Thyroid gland (tissue), 4 donors: Measurements from ENCODE around the gene TXN2. TPM values are rescaled to one million over a fixed set of nuclear protein-coding genes. Genes with fewer than 3 reads are reported as not detected.

Source experiments
- DNase-seq, 2 donors: peaks; one replicate each; pipeline ENCODE4 v3.0.0-alpha.2; 2019
- H3K27ac ChIP-seq, 3 donors: fragments of 200-600 bp; sonication (generic); 1 replicate in 2 of 3; 2 replicates in 1 of 3; pipeline ENCODE4 v1.5.1; 2016 to 2019; ENCODE audit warnings: mild to moderate bottlenecking in 1 of 3, moderate library complexity in 1 of 3
- H3K27me3 ChIP-seq: fragments of 200-600 bp; sonication (generic); one replicate; pipeline ENCODE4 v1.5.1; 2019
- H3K36me3 ChIP-seq, 2 donors: fragments of 200-600 bp; sonication (generic); one replicate each; pipeline ENCODE4 v1.5.1; 2016 to 2019
- H3K4me1 ChIP-seq, 2 donors: fragments of 200-600 bp; sonication (generic); one replicate each; pipeline ENCODE4 v1.5.1; 2017 to 2019
- H3K4me3 ChIP-seq, 3 donors: fragments of 200-600 bp; sonication (generic); replicated peaks in 1 of 3; 1 replicate in 2 of 3; 2 replicates in 1 of 3; pipeline ENCODE4 v1.5.1; 2016; ENCODE audit warnings: mild to moderate bottlenecking in 1 of 3
- H3K9me3 ChIP-seq: fragments of 200-600 bp; sonication (generic); one replicate; pipeline ENCODE4 v1.5.1; 2017
- CTCF ChIP-seq, 6 experiments: fragments of 200-600 bp in 3 of 6; fragments of 450-650 bp in 3 of 6; sonication (generic) in 3 of 6; IDR thresholded peaks; one replicate each; pipeline ENCODE4 v1.5.1; 2016 to 2019; ENCODE audit warnings: antibody characterized with exemption in 6 of 6, mild to moderate bottlenecking in 2 of 6, inconsistent platforms in 1 of 6, moderate library complexity in 1 of 6
- POLR2A ChIP-seq, 2 donors: fragments of 450-650 bp; IDR thresholded peaks; one replicate each; pipeline ENCODE4 v1.6.1; 2017; ENCODE audit warnings: antibody characterized with exemption in 2 of 2, mild to moderate bottlenecking in 2 of 2, moderate library complexity in 1 of 2
- WGBS, 2 donors: methylation state at CpG; one replicate each; pipeline ENCODE4 v1.1.5; 2017; 5-methylcytosine and 5-hydroxymethylcytosine counted together
- intact Hi-C: fragments of 100-400 bp; cut with DNase I; formaldehyde crosslinking; loops from one replicate; pipeline ENCODE4 v1.15.1; 2023
- total RNA-seq, 4 donors: library from RNA; depleted of rRNA; stranded (reverse); fragments of >200 nt; gene quantifications; one replicate each; pipeline ENCODE4 v1.2.3, GENCODE V29; 2016

Gene TXN2
- total RNA-seq, 4 donors from 2014 or later = 56.7 to 115 (median 75.6) TPM

DNA sequence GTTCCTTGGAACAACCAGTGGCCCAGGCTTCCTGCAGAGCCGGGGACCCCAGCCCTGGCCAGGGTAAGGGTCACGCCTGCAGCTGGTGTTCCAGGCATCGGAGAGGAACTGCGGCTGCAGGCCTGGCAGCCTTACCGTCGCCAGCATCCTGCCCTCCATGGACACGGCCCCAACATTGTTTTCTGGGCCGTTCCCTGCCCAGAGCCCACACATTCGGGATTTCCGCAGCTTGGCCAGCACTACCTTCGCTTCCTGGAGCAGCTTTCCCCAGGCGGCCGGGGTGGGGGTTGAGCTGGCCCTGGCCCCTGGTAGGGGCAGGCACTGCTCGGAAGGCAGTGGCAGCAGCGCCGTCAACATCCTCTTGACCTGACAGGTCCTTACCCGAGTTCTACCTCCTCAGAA lies 17.7 kb downstream of the TXN2 start:
- Histone ChIP-seq H3K9me3 (no peaks in the 10 kb centered on the region), H3K27me3 (no peaks in the 10 kb centered on the region), H3K36me3 (no peaks in the 10 kb centered on the region), H3K27ac (peak overlapping the region; percentile 81 to 92 (median 91)), H3K4me3 (no peak overlapping the region), H3K4me1 (peaks cover 31 to 61% of the 10 kb centered on the region in 2 donors)
- intact Hi-C loops = no loop called here
- peak in 1 of 2 donors; percentile 25 for DNase-seq
- WGBS, 2 donors = 71% methylated on average over 17 of the region's 17 CpGs; no CpG with 5 or more reads in 1 of the 2 donors
- no peak for TF ChIP-seq POLR2A (IDR thresholded peaks at IDR 0.05)
- TF ChIP-seq CTCF (IDR thresholded peaks at IDR 0.05) = no peak

DNA sequence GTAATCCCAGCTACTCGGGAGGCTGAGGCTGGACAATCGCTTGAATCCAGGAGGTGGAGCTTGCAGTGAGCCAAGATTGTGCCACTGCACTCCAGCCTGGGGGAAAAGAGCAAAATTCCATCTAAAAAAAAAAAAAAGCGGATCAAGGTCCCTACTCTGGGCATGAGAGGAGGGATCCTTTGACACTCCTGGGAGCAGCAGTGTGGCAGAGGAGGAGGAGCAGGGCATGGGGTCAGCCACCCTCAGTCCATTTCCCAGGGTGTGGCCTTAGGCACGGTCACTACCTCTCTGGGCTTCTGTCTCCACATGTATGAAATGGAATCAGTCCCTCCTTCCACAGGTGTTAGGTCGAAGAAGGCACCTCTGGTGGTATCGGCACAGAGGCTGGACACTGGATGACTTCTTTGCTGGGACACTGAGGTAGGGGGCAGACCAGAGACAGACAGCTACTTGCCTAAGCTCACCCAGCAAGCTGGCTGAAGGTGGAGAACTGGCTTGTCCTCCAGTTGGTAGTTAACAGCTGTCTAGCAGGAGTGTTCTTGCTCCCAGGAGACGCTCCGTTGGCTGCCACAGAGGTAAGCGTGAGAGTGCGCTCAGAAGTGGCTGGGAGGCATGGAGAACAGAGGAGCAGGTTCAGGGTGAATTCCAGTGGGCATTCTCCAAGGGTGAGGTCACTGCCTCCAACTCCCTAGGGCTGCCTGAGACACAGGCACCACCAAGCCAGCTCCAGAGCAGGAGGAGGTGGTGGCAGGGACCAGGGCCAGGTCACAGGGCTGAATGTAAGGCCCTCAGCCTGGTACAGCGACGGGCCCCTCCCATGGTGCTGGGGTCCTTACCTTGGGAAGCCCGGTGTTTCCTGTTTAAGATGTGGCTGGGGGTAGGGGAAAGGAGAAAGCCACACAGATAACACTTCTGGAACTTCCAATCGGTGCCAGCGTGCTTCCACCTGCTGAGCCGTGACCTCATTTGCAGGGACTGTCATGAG lies 19.5 kb downstream of the TXN2 start:
- intact Hi-C loops = no loop called here
- TF ChIP-seq POLR2A (IDR thresholded peaks at IDR 0.05) (peak in 1 of 2 donors; percentile 75), CTCF (IDR thresholded peaks at IDR 0.05) (no peak)
- H3K27me3 ChIP-seq = no peaks in the 10 kb centered on the region
- no peaks in the 10 kb centered on the region for H3K36me3 ChIP-seq
- no peak overlapping the region for H3K4me3 ChIP-seq
- WGBS, 2 donors = 55% methylated on average over 11 to 13 of the region's 16 CpGs
- peak; percentile 98 for DNase-seq
- no peaks in the 10 kb centered on the region for H3K9me3 ChIP-seq
- peak overlapping the region; percentile 91 to 98 (median 92) for H3K27ac ChIP-seq
- H3K4me1 ChIP-seq = peaks cover 38 to 78% of the 10 kb centered on the region in 2 donors

- H3K27ac ChIP-seq = peak overlapping the region in 1 of 3 donors; percentile 92
- no peaks in the 10 kb centered on the region for H3K27me3 ChIP-seq
- TF ChIP-seq CTCF (IDR thresholded peaks at IDR 0.05) = no peak
- no peak for TF ChIP-seq POLR2A (IDR thresholded peaks at IDR 0.05)
- intact Hi-C loops = no loop called here
- DNase-seq = no peak
- H3K9me3 ChIP-seq = no peaks in the 10 kb centered on the region
- 95 to 98% methylated on average over 8 of the region's 8 CpGs for WGBS, 2 donors
- H3K4me1 ChIP-seq = peaks cover 41 to 77% of the 10 kb centered on the region in 2 donors
- H3K4me3 ChIP-seq = no peak overlapping the region
- no peaks in the 10 kb centered on the region for H3K36me3 ChIP-seq
Observed at GRCh38 chr22:36460202-36460601, 21.2 kb downstream of the TXN2 start.

DNA sequence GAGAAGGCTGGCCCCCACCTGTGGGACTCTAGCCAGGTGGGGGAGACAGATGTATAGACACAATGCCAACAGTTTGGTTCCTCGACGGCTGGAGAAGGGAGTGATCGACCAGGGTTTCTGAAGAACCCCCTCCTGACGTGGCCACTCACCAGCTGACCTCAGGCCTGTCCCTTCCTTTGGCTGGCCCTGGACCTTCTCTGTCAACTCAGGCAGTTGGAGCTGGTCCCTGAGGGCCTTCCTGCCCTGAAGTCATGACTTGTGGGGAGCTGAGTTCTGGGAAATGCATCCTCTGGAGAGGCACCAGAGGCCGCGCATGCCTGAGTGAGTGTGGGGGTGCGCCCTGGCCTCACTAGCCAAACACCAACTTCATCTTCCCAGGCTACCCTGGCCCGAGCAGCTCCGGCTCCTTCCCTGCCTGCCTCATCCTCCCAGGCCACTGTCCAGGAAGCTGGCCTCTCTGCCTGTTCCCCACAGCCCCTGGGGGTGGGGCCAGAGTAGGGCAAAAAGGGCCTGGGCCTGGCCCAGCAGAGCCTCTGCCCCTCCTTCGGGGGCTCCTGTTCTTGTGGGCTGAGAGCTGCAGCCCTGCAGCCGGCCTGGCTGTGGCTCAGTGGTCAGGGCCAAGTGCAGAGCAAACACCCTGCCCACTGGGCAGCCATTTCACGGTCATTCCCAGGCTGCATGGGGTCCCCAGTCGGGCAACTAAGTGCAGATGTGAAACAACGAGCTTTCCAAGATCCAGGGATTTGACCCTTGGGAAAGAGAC lies 23.6 kb downstream of the TXN2 start:
- Histone ChIP-seq H3K27me3 (no peaks in the 10 kb centered on the region), H3K4me3 (no peak overlapping the region), H3K27ac (peak overlapping the region; percentile 64 to 85 (median 84)), H3K4me1 (peaks cover 35 to 66% of the 10 kb centered on the region in 2 donors), H3K9me3 (no peaks in the 10 kb centered on the region), H3K36me3 (no peaks in the 10 kb centered on the region)
- TF ChIP-seq POLR2A (IDR thresholded peaks at IDR 0.05) (no peak), CTCF (IDR thresholded peaks at IDR 0.05) (no peak)
- WGBS, 2 donors = 46 to 63% methylated on average over 13 to 14 of the region's 14 CpGs
- intact Hi-C loops = no loop called here
- DNase-seq = peak in 1 of 2 donors; percentile 57
